Ovary (tissue), 10 donors: ENCODE results near the gene ERAS. TPM values are rescaled to one million over a fixed set of nuclear protein-coding genes. Genes with fewer than 3 reads are reported as not detected.

ENCODE experiments used
- DNase-seq, 5 donors: peaks; one replicate each; pipeline ENCODE4 v3.0.0-alpha.2; 2019 to 2020
- H3K27ac ChIP-seq, 2 donors: fragments of 200-600 bp; one replicate each; pipeline versions ENCODE4 v1.5.1 to v1.8.0; 2019 to 2022
- H3K27me3 ChIP-seq: fragments of 200-600 bp; one replicate; pipeline ENCODE4 v1.8.0; 2022
- H3K36me3 ChIP-seq: fragments of 200-600 bp; sonication (generic); one replicate; pipeline ENCODE4 v1.5.1; 2019
- H3K4me1 ChIP-seq: one replicate; pipeline ENCODE4 v1.8.1; 2013; ENCODE audit warnings: mild to moderate bottlenecking, moderate library complexity; ENCODE audit not compliant: insufficient read depth
- H3K4me3 ChIP-seq: fragments of 200-600 bp; sonication (generic); one replicate; pipeline ENCODE4 v1.5.1; 2017
- H3K9me3 ChIP-seq, 2 donors: fragments of 200-600 bp in 1 of 2; sonication (generic) in 1 of 2; one replicate each; pipeline versions ENCODE4 v1.5.1 to v1.8.1; 2013 to 2019; ENCODE audit warnings: mild to moderate bottlenecking in 1 of 2, moderate library complexity in 1 of 2
- CTCF ChIP-seq, 3 donors: fragments of 450-650 bp in 2 of 3; fragments of 200-600 bp in 1 of 3; IDR thresholded peaks; one replicate each; pipeline versions ENCODE4 v1.5.1 to v1.8.0; 2016 to 2022; ENCODE audit warnings: antibody characterized with exemption in 3 of 3, mild to moderate bottlenecking in 1 of 3
- EP300 ChIP-seq: sonication (generic); formaldehyde crosslinking; IDR thresholded peaks from one replicate; pipeline ENCODE4 v1.6.1; 2017; ENCODE audit warnings: antibody characterized with exemption
- POLR2A ChIP-seq: fragments of 450-650 bp; IDR thresholded peaks from one replicate; pipeline ENCODE4 v1.6.1; 2017; ENCODE audit warnings: antibody characterized with exemption, mild to moderate bottlenecking, moderate library complexity
- WGBS, 3 donors: extraction: QIAGEN DNeasy Blood & Tissue Kit in 1 of 3; methylation state at CpG; one replicate each; pipeline versions ENCODE4 v1.1.5 to v1.1.7; 2013 to 2017; 5-methylcytosine and 5-hydroxymethylcytosine counted together
- intact Hi-C, 4 donors: fragments of 100-400 bp; cut with DNase I; formaldehyde crosslinking; loops; one replicate each; pipeline versions ENCODE4 v1.11.0 to v1.15.1; 2022 to 2023
- long read RNA-seq, 3 donors: library from polyadenylated mRNA in 2 of 3; unstranded in 2 of 3; transcript quantifications; one replicate each; pipeline ENCODE4 v2.0.0 and lab custom pipeline, GENCODE V29; 2021 to 2026
- polyA plus RNA-seq, 2 donors: library from polyadenylated mRNA; stranded (reverse); fragments of 200-250 nt in 1 of 2; fragments of 350-450 nt in 1 of 2; fragmentation: Illumina TruSeq in 1 of 2; extraction: RNeasy Lipid Tissue Mini Kit (QIAGEN cat#74804) in 1 of 2; gene quantifications; one replicate each; pipeline ENCODE4 v1.2.3, GENCODE V29; 2013 to 2014
- total RNA-seq, 7 donors: library from RNA; depleted of rRNA in 2 of 7; stranded (reverse); fragments of >200 nt in 2 of 7; fragmentation: NEBNext Ultra II Directional in 3 of 7; extraction: Animal tissue kit (Norgen Biotek cat#: 25700) in 3 of 7; gene quantifications; one replicate each; pipeline versions ENCODE4 v1.1.0 to v1.2.4, GENCODE V29; 2016 to 2023
- donor health status: DM: no; HTN: no; CAD: no; lungs with moderate emphysema.
- donor health status: DM: no; HTN: no; CAD: no.
- donor health status: Bipolar disorder and iron deficiency.
- donor health status: DM: yes; HTN: yes; CAD: no.
- donor health status: DM: no; HTN: no; CAD: no.
- donor health status: DM: yes; HTN: yes; CAD: no.

Gene ERAS, protein sequence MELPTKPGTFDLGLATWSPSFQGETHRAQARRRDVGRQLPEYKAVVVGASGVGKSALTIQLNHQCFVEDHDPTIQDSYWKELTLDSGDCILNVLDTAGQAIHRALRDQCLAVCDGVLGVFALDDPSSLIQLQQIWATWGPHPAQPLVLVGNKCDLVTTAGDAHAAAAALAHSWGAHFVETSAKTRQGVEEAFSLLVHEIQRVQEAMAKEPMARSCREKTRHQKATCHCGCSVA
- total RNA-seq (not detected), polyA plus RNA-seq (not detected)
- long read RNA-seq, donor 1, result 0 reads
- long read RNA-seq, donor 2, partial matches to known transcripts, result 0 of 2 reads
- long read RNA-seq, donor 2, other reads (novel, unspliced or antisense), result 0 of 2 reads
- long read RNA-seq, donor 3, result 0 reads

DNA sequence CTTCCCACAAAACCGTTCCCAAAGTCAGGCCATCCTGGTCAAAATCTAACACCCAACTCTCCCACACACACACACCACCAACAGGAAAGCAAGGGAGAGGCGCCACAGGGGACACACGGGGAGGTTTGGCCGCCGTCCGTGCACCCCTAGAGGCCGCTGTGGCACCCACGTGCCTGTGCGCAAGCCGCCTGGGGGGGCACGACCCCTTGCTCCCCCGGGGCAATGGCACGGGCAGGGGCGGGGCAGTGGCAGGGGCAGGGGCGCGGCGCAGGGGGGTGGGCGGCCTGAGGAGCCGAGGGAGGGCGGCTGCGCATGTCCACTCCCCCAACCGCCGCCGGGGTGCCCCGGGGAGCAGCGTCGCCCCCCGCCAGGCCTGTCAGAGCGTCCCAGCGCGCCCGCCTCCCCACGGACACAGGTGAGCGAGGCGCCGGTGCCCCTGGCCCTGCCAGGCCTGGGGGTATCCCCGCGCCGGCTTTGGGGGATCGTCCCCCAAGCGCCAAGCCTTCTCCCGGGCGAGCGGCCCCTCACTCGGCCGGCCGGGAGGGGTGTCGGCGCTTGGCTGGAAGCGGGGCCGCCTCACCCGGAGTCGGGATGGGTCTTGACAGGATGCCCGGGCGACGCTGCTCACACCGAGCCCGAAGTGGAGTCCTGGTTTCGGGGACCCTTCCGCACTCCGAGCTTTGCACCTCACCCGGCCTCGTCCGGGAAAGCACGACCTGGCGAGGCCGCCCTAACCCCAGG lies at the start of gene ERAS:
Gene ERAS (plus strand): TSS at position 379 of the 741 bp plus-strand sequence. CDS start 2,611 bp downstream, outside the sequence.
- no peak for TF ChIP-seq EP300
- TF ChIP-seq CTCF (IDR thresholded peaks at IDR 0.05), result no peak
- TF ChIP-seq POLR2A, result no peak
- no peaks in the 10 kb centered on the region for H3K9me3 ChIP-seq
- DNase-seq, result peak in 1 of 5 donors; percentile 23
- H3K27me3 ChIP-seq, result no peaks in the 10 kb centered on the region
- intact Hi-C loops, result no loop called here
- no peak within 1 kb of the TSS for H3K4me3 ChIP-seq
- no peaks in the 10 kb centered on the region for H3K4me1 ChIP-seq
- no peaks in the 10 kb centered on the region for H3K36me3 ChIP-seq
- H3K27ac ChIP-seq, result no peak within 1 kb of the TSS
- 66 to 79% (median 69%) methylated on average over 36 to 67 of the region's 67 CpGs for WGBS, 3 donors

DNA sequence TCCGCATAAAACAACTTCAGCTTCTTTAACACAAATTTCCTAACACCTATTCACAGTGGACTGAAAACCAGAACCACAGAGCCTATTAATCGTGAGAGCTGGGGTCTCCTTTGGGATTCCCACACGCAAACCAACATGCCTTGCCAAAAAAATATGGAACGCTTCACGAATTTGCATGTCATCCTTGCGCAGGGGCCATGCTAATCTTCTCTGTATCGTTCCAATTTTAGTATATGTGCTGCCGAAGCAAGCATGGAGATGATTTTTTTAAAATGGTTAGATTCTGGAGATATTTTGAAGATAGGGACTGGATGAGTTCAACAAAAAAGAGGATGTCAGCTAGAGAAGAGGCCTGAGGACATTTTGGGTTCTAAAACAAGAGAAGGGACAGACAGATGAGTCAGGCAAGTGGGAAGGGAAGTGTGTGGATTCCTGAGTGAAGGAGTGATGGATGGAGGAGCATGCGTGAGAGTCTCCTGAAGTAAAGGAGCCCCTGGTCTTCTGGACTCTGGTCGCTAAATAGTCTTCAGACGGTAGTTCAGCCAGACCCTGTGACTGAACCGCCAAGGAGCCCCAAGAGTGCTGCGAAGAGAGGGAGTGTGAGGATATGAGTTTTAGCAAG lies 49.4 kb upstream of the ERAS start:
- intact Hi-C loops, result no loop called here

GRCh38 chrX:48779399-48779798 lies 46.9 kb upstream of the ERAS start:
- H3K9me3 ChIP-seq, result no peaks in the 10 kb centered on the region
- no peak for TF ChIP-seq EP300
- TF ChIP-seq POLR2A, result no peak
- TF ChIP-seq CTCF (IDR thresholded peaks at IDR 0.05), result no peak
- no peak overlapping the region for H3K27ac ChIP-seq
- no peak overlapping the region for H3K4me3 ChIP-seq
- H3K4me1 ChIP-seq, result no peaks in the 10 kb centered on the region
- no peak for DNase-seq
- intact Hi-C loops, result no loop called here
- 72 to 76% (median 73%) methylated on average over 7 of the region's 7 CpGs for WGBS, 3 donors
- no peaks in the 10 kb centered on the region for H3K27me3 ChIP-seq
- H3K36me3 ChIP-seq, result no peaks in the 10 kb centered on the region

More for the DNA sequence above, 49.4 kb upstream of the ERAS start:
- TF ChIP-seq CTCF (IDR thresholded peaks at IDR 0.05) (no peak), EP300 (no peak), POLR2A (no peak)
- Histone ChIP-seq H3K4me3 (no peak overlapping the region), H3K27me3 (no peaks in the 10 kb centered on the region), H3K4me1 (no peaks in the 10 kb centered on the region), H3K36me3 (no peaks in the 10 kb centered on the region), H3K27ac (no peak overlapping the region), H3K9me3 (no peaks in the 10 kb centered on the region)
- 68 to 72% (median 69%) methylated on average over 13 of the region's 13 CpGs for WGBS, 3 donors
- no peak for DNase-seq

- TF ChIP-seq POLR2A (no peak), EP300 (no peak), CTCF (IDR thresholded peaks at IDR 0.05) (no peak)
- H3K4me3 ChIP-seq, result no peak overlapping the region
- intact Hi-C loops, result no loop called here
- H3K27me3 ChIP-seq, result no peaks in the 10 kb centered on the region
- no peak overlapping the region for H3K27ac ChIP-seq
- 84 to 86% (median 85%) methylated on average over 6 of the region's 6 CpGs for WGBS, 3 donors
- no peaks in the 10 kb centered on the region for H3K4me1 ChIP-seq
- no peaks in the 10 kb centered on the region for H3K36me3 ChIP-seq
- DNase-seq, result no peak
- H3K9me3 ChIP-seq, result no peaks in the 10 kb centered on the region
Observed at GRCh38 chrX:48781705-48782104, 44.6 kb upstream of the ERAS start.
